ENCODE data around the gene RFX2.

RFX2 gene

GRCh38 chr19:6110360-6110977, at the start of gene RFX2:
RFX2 (minus strand) TSS chr19:6110500; CDS start chr19:6047496, 63,004 bp downstream.
- H3K36me3 ChIP-seq (ENCODE audit: insufficient read depth, insufficient read length, low read length): no peaks in the 10 kb centered on the region

GRCh38 chr19:6156033-6156432, 45.7 kb upstream of the RFX2 start:
- peaks cover 11% of the 10 kb centered on the region for H3K9me3 ChIP-seq (ENCODE audit: insufficient read depth, low read length)
- H3K27me3 ChIP-seq (ENCODE audit: insufficient read depth, insufficient read length): no peaks in the 10 kb centered on the region
- no peak overlapping the region for H3K4me3 ChIP-seq (ENCODE audit: insufficient read length, low read depth)
- DNase-seq (ENCODE audit: low read depth, low spot score): no peak
- TF ChIP-seq SUZ12 (IDR thresholded peaks at IDR 0.05; ENCODE audit: extremely low read depth, insufficient read depth, insufficient read length): no peak
- no peak for TF ChIP-seq YY1 (IDR thresholded peaks at IDR 0.05; ENCODE audit: insufficient read depth, insufficient read length)
- no peak for TF ChIP-seq ZNF274 (IDR thresholded peaks at IDR 0.05; ENCODE audit: low read depth, low read length)
- H3K9ac ChIP-seq (ENCODE audit: insufficient read length, low read depth): no peak overlapping the region
- H3K36me3 ChIP-seq (ENCODE audit: insufficient read depth, insufficient read length, low read length): no peaks in the 10 kb centered on the region
- H3K4me1 ChIP-seq (ENCODE audit: insufficient read depth, insufficient read length): no peaks in the 10 kb centered on the region

More at GRCh38 chr19:6110360-6110977, at the start of gene RFX2:
- H3K4me1 ChIP-seq (ENCODE audit: insufficient read depth, insufficient read length): peaks cover 3% of the 10 kb centered on the region
- no peak for TF ChIP-seq SUZ12 (IDR thresholded peaks at IDR 0.05; ENCODE audit: extremely low read depth, insufficient read depth, insufficient read length)
- H3K27me3 ChIP-seq (ENCODE audit: insufficient read depth, insufficient read length): peaks cover 28% of the 10 kb centered on the region
- H3K4me3 ChIP-seq (ENCODE audit: insufficient read length, low read depth): peak within 1 kb of the TSS; percentile 58
- DNase-seq (ENCODE audit: low read depth, low spot score): peak; percentile 98
- peak within 1 kb of the TSS; percentile 63 for H3K9ac ChIP-seq (ENCODE audit: insufficient read length, low read depth)
- no peaks in the 10 kb centered on the region for H3K9me3 ChIP-seq (ENCODE audit: insufficient read depth, low read length)

GRCh38 chr19:6150289-6150688, 40.0 kb upstream of the RFX2 start:
- Histone ChIP-seq H3K9me3 (ENCODE audit: insufficient read depth, low read length) (peaks cover 8% of the 10 kb centered on the region), H3K4me1 (ENCODE audit: insufficient read depth, insufficient read length) (no peaks in the 10 kb centered on the region), H3K36me3 (ENCODE audit: insufficient read depth, insufficient read length, low read length) (no peaks in the 10 kb centered on the region), H3K27me3 (ENCODE audit: insufficient read depth, insufficient read length) (no peaks in the 10 kb centered on the region), H3K4me3 (ENCODE audit: insufficient read length, low read depth) (no peak overlapping the region), H3K9ac (ENCODE audit: insufficient read length, low read depth) (no peak overlapping the region)
- TF ChIP-seq SUZ12 (IDR thresholded peaks at IDR 0.05; ENCODE audit: extremely low read depth, insufficient read depth, insufficient read length): no peak
- no peak for TF ChIP-seq ZNF274 (IDR thresholded peaks at IDR 0.05; ENCODE audit: low read depth, low read length)
- TF ChIP-seq YY1 (IDR thresholded peaks at IDR 0.05; ENCODE audit: insufficient read depth, insufficient read length): no peak
- no peak for DNase-seq (ENCODE audit: low read depth, low spot score)

- Histone ChIP-seq H3K9ac (ENCODE audit: insufficient read length, low read depth) (no peak overlapping the region), H3K4me1 (ENCODE audit: insufficient read depth, insufficient read length) (no peaks in the 10 kb centered on the region), H3K27me3 (ENCODE audit: insufficient read depth, insufficient read length) (no peaks in the 10 kb centered on the region), H3K36me3 (ENCODE audit: insufficient read depth, insufficient read length, low read length) (no peaks in the 10 kb centered on the region), H3K4me3 (ENCODE audit: insufficient read length, low read depth) (no peak overlapping the region), H3K9me3 (ENCODE audit: insufficient read depth, low read length) (no peaks in the 10 kb centered on the region)
- no peak for DNase-seq (ENCODE audit: low read depth, low spot score)
- no peak for TF ChIP-seq ZNF274 (IDR thresholded peaks at IDR 0.05; ENCODE audit: low read depth, low read length)
- TF ChIP-seq SUZ12 (IDR thresholded peaks at IDR 0.05; ENCODE audit: extremely low read depth, insufficient read depth, insufficient read length): no peak
- TF ChIP-seq YY1 (IDR thresholded peaks at IDR 0.05; ENCODE audit: insufficient read depth, insufficient read length): no peak
Observed at GRCh38 chr19:6141217-6141616, 30.9 kb upstream of the RFX2 start.

- no peak for TF ChIP-seq SUZ12 (IDR thresholded peaks at IDR 0.05; ENCODE audit: extremely low read depth, insufficient read depth, insufficient read length)
- no peak for TF ChIP-seq ZNF274 (IDR thresholded peaks at IDR 0.05; ENCODE audit: low read depth, low read length)
- no peak for TF ChIP-seq YY1 (IDR thresholded peaks at IDR 0.05; ENCODE audit: insufficient read depth, insufficient read length)
- H3K27me3 ChIP-seq (ENCODE audit: insufficient read depth, insufficient read length): no peaks in the 10 kb centered on the region
- H3K9ac ChIP-seq (ENCODE audit: insufficient read length, low read depth): no peak overlapping the region
Observed at GRCh38 chr19:6138511-6138910, 28.2 kb upstream of the RFX2 start.

GRCh38 chr19:6138066-6138465, 27.8 kb upstream of the RFX2 start:
- Histone ChIP-seq H3K4me1 (ENCODE audit: insufficient read depth, insufficient read length) (peaks cover 5% of the 10 kb centered on the region), H3K36me3 (ENCODE audit: insufficient read depth, insufficient read length, low read length) (no peaks in the 10 kb centered on the region), H3K9ac (ENCODE audit: insufficient read length, low read depth) (no peak overlapping the region), H3K4me3 (ENCODE audit: insufficient read length, low read depth) (no peak overlapping the region), H3K9me3 (ENCODE audit: insufficient read depth, low read length) (no peaks in the 10 kb centered on the region), H3K27me3 (ENCODE audit: insufficient read depth, insufficient read length) (no peaks in the 10 kb centered on the region)
- DNase-seq (ENCODE audit: low read depth, low spot score): no peak
- no peak for TF ChIP-seq SUZ12 (IDR thresholded peaks at IDR 0.05; ENCODE audit: extremely low read depth, insufficient read depth, insufficient read length)
- TF ChIP-seq ZNF274 (IDR thresholded peaks at IDR 0.05; ENCODE audit: low read depth, low read length): no peak
- TF ChIP-seq YY1 (IDR thresholded peaks at IDR 0.05; ENCODE audit: insufficient read depth, insufficient read length): no peak

More at GRCh38 chr19:6138511-6138910, 28.2 kb upstream of the RFX2 start:
- no peak overlapping the region for H3K4me3 ChIP-seq (ENCODE audit: insufficient read length, low read depth)
- H3K4me1 ChIP-seq (ENCODE audit: insufficient read depth, insufficient read length): peaks cover 5% of the 10 kb centered on the region
- no peaks in the 10 kb centered on the region for H3K9me3 ChIP-seq (ENCODE audit: insufficient read depth, low read length)
- H3K36me3 ChIP-seq (ENCODE audit: insufficient read depth, insufficient read length, low read length): no peaks in the 10 kb centered on the region
- no peak for DNase-seq (ENCODE audit: low read depth, low spot score)

- H3K4me1 ChIP-seq (ENCODE audit: insufficient read depth, insufficient read length): peaks cover 5% of the 10 kb centered on the region
- peaks cover 2% of the 10 kb centered on the region for H3K9me3 ChIP-seq (ENCODE audit: insufficient read depth, low read length)
- DNase-seq (ENCODE audit: low read depth, low spot score): no peak
- H3K4me3 ChIP-seq (ENCODE audit: insufficient read length, low read depth): no peak overlapping the region
- TF ChIP-seq SUZ12 (IDR thresholded peaks at IDR 0.05; ENCODE audit: extremely low read depth, insufficient read depth, insufficient read length) (no peak), ZNF274 (IDR thresholded peaks at IDR 0.05; ENCODE audit: low read depth, low read length) (no peak), YY1 (IDR thresholded peaks at IDR 0.05; ENCODE audit: insufficient read depth, insufficient read length) (no peak)
- no peak overlapping the region for H3K9ac ChIP-seq (ENCODE audit: insufficient read length, low read depth)
- no peaks in the 10 kb centered on the region for H3K27me3 ChIP-seq (ENCODE audit: insufficient read depth, insufficient read length)
- H3K36me3 ChIP-seq (ENCODE audit: insufficient read depth, insufficient read length, low read length): no peaks in the 10 kb centered on the region
Observed at GRCh38 chr19:6133231-6133630, 22.9 kb upstream of the RFX2 start.

All from NT2/D1 (cell line).